IMR-90 (cell line): ENCODE data around the gene DMAP1. TPM values are rescaled to one million over a fixed set of nuclear protein-coding genes. Genes with fewer than 3 reads are reported as not detected.

Experiments used
- ATAC-seq: fragments of 200-7000 bp; cut with Tn5 transposase; 2 replicates; pipeline ENCODE4 v1.9.1; 2020; ENCODE audit warnings: low read depth, mild to moderate bottlenecking, moderate library complexity
- BruUV-seq: library from RNA; stranded (reverse); fragments of 400-500 nt; replicated peaks from 2 replicates; lab custom pipeline; 2021; lab: Mats Ljungman, UMichigan
- CTCF ChIA-PET: fragments of 300-600 bp; formaldehyde crosslinking; extraction: SDS; loops from one replicate; lab custom pipeline; 2021; ENCODE audit warnings: antibody characterized with exemption; lab: Yijun Ruan, JAX
- POLR2A ChIA-PET: fragments of 300-600 bp; sonication (Branson Sonifier 250); formaldehyde crosslinking; loops from one replicate; lab custom pipeline; 2022; ENCODE audit warnings: antibody characterized with exemption; ENCODE audit not compliant: unreplicated experiment; lab: Charles Lee
- DNase-seq: peaks from one replicate; pipeline ENCODE4 v3.0.0; 2013
- H2AFZ ChIP-seq: replicated peaks from 2 replicates; pipeline ENCODE3; 2013; ENCODE audit warnings: low read length, mild to moderate bottlenecking; ENCODE audit not compliant: poor library complexity
- H2AK5ac ChIP-seq: 2 replicates; pipeline ENCODE4 v1.6.1; 2013; ENCODE audit warnings: low read depth, low read length, inconsistent platforms
- H2AK9ac ChIP-seq: replicated peaks from 2 replicates; pipeline ENCODE3; 2013; ENCODE audit warnings: mild to moderate bottlenecking, low read depth, low read length, moderate library complexity; ENCODE audit not compliant: poor library complexity
- H2BK120ac ChIP-seq: 2 replicates; pipeline ENCODE4 v1.6.1; 2013; ENCODE audit warnings: low read depth, low read length, inconsistent platforms
- H2BK15ac ChIP-seq: 3 replicates; pipeline ENCODE4 v1.6.1; 2013; ENCODE audit warnings: low read depth, low read length, inconsistent platforms
- H2BK20ac ChIP-seq: 2 replicates; pipeline ENCODE4 v1.6.1; 2013; ENCODE audit warnings: low read depth, mild to moderate bottlenecking, inconsistent platforms, low read length, moderate library complexity
- H2BK5ac ChIP-seq: 2 replicates; pipeline ENCODE4 v1.6.1; 2013; ENCODE audit warnings: mild to moderate bottlenecking, low read depth, low read length, inconsistent platforms; ENCODE audit not compliant: poor library complexity, severe bottlenecking
- H3K14ac ChIP-seq: replicated peaks from 2 replicates; pipeline ENCODE4 v1.6.1; 2013; ENCODE audit warnings: low read depth, low read length, inconsistent platforms
- H3K18ac ChIP-seq: 2 replicates; pipeline ENCODE4 v1.6.1; 2013; ENCODE audit warnings: low read depth, low read length, control low read depth
- H3K23ac ChIP-seq: 2 replicates; pipeline ENCODE4 v1.6.1; 2013; ENCODE audit warnings: low read depth, low read length, inconsistent platforms
- H3K27ac ChIP-seq: 2 replicates; pipeline ENCODE4 v1.5.1; 2013; ENCODE audit warnings: mild to moderate bottlenecking, control low read depth, low read length; ENCODE audit not compliant: insufficient read depth
- H3K27me3 ChIP-seq: 2 replicates; pipeline ENCODE4 v1.6.1; 2013; ENCODE audit warnings: low read length; ENCODE audit not compliant: control insufficient read depth, insufficient read depth
- H3K36me3 ChIP-seq: 2 replicates; pipeline ENCODE4 v1.6.1; 2013; ENCODE audit warnings: low read length, mixed read lengths; ENCODE audit not compliant: control insufficient read depth, insufficient read depth
- H3K4ac ChIP-seq: 2 replicates; pipeline ENCODE4 v1.6.1; 2013; ENCODE audit warnings: low read depth, low read length, inconsistent platforms
- H3K4me1 ChIP-seq: 2 replicates; pipeline ENCODE4 v1.6.1; 2013; ENCODE audit warnings: low read length, mixed read lengths; ENCODE audit not compliant: control insufficient read depth, insufficient read depth
- H3K4me2 ChIP-seq: 2 replicates; pipeline ENCODE4 v1.6.1; 2013; ENCODE audit warnings: low read depth, mild to moderate bottlenecking, control low read depth, low read length, moderate library complexity
- H3K4me3 ChIP-seq: 2 replicates; pipeline ENCODE4 v1.5.1; 2013; ENCODE audit warnings: low read depth, mild to moderate bottlenecking, control low read depth, low read length, moderate library complexity; ENCODE audit not compliant: insufficient read depth
- H3K56ac ChIP-seq: 2 replicates; pipeline ENCODE4 v1.6.1; 2013; ENCODE audit warnings: low read length, inconsistent platforms; ENCODE audit not compliant: insufficient read depth; ENCODE audit errors: extremely low read depth
- H3K79me1 ChIP-seq, 2 experiments: 2 replicates each; pipeline ENCODE4 v1.6.1; 2013; ENCODE audit warnings: low read length in 2 of 2, inconsistent platforms in 1 of 2, low read depth in 1 of 2
- H3K9ac ChIP-seq: 2 replicates; pipeline ENCODE4 v1.6.1; 2013; ENCODE audit warnings: low read depth, low read length, control low read depth
- H3K9me1 ChIP-seq: 2 replicates; pipeline ENCODE4 v1.6.1; 2013; ENCODE audit warnings: low read length, inconsistent platforms; ENCODE audit not compliant: insufficient read depth
- H3K9me3 ChIP-seq: 2 replicates; pipeline ENCODE4 v1.6.1; 2013; ENCODE audit warnings: low read length; ENCODE audit not compliant: control insufficient read depth, insufficient read depth
- H4K20me1 ChIP-seq: 2 replicates; pipeline ENCODE4 v1.6.1; 2013; ENCODE audit warnings: low read length, inconsistent platforms; ENCODE audit not compliant: insufficient read depth
- H4K5ac ChIP-seq: 2 replicates; pipeline ENCODE4 v1.6.1; 2013; ENCODE audit warnings: mild to moderate bottlenecking, low read depth, low read length, control low read depth
- H4K8ac ChIP-seq, 2 experiments: 2 replicates each; pipeline ENCODE4 v1.6.1; 2013; ENCODE audit warnings: low read depth in 2 of 2, low read length in 2 of 2, control low read depth in 1 of 2, inconsistent platforms in 1 of 2
- H4K91ac ChIP-seq: 2 replicates; pipeline ENCODE4 v1.6.1; 2013; ENCODE audit warnings: low read depth, low read length, inconsistent platforms; ENCODE audit not compliant: insufficient read depth
- BHLHE40 ChIP-seq: fragments of 150-350 bp; IDR thresholded peaks from 2 replicates; pipeline ENCODE4 v1.6.1; 2016; ENCODE audit warnings: mild to moderate bottlenecking, low read depth, low read length
- CEBPB ChIP-seq: IDR thresholded peaks from 2 replicates; pipeline ENCODE4 v1.6.1; 2012; ENCODE audit warnings: low read depth, low read length, improper control_type of control experiment
- CHD1 ChIP-seq: IDR thresholded peaks from 2 replicates; pipeline ENCODE4 v1.6.1; 2012; ENCODE audit warnings: low read depth, low read length, improper control_type of control experiment
- FOS ChIP-seq: fragments of 150-350 bp; IDR thresholded peaks from 2 replicates; pipeline ENCODE4 v1.6.1; 2016; ENCODE audit warnings: low read depth, low read length
- MAFK ChIP-seq: IDR thresholded peaks from 2 replicates; pipeline ENCODE4 v1.6.1; 2012; ENCODE audit warnings: low read depth, low read length, improper control_type of control experiment
- MAZ ChIP-seq: IDR thresholded peaks from 2 replicates; pipeline ENCODE4 v1.6.1; 2012; ENCODE audit warnings: low read depth, mild to moderate bottlenecking, low read length, improper control_type of control experiment, moderate library complexity, borderline replicate concordance
- MXI1 ChIP-seq: IDR thresholded peaks from 2 replicates; pipeline ENCODE4 v1.6.1; 2012; ENCODE audit warnings: low read depth, mild to moderate bottlenecking, low read length, moderate library complexity, borderline replicate concordance
- NFE2L2 ChIP-seq: fragments of 150-350 bp; IDR thresholded peaks from 2 replicates; pipeline ENCODE4 v1.6.1; 2016; ENCODE audit warnings: low read depth, mild to moderate bottlenecking, low read length
- POLR2A ChIP-seq: IDR thresholded peaks from 2 replicates; pipeline ENCODE4 v1.6.1; 2012; ENCODE audit warnings: mild to moderate bottlenecking, low read depth, low read length
- RCOR1 ChIP-seq: IDR thresholded peaks from 2 replicates; pipeline ENCODE4 v1.6.1; 2012; ENCODE audit warnings: mild to moderate bottlenecking, low read length, improper control_type of control experiment; ENCODE audit not compliant: insufficient replicate concordance
- RFX5 ChIP-seq: IDR thresholded peaks from 2 replicates; pipeline ENCODE4 v1.8.0; 2012; ENCODE audit warnings: low read depth, mild to moderate bottlenecking, low read length, moderate library complexity
- SMC3 ChIP-seq: fragments of 150-350 bp; IDR thresholded peaks from 2 replicates; pipeline ENCODE4 v1.6.1; 2016; ENCODE audit warnings: low read depth, mild to moderate bottlenecking, antibody characterized with exemption, low read length, moderate library complexity
- WGBS, 2 experiments: methylation state at CpG; one replicate each; pipeline versions ENCODE4 v1.1.5 to v1.1.7; 2013; ENCODE audit warnings: missing lambda C conversion rate in 2 of 2; ENCODE audit not compliant: insufficient read length in 1 of 2; ENCODE audit errors: extremely low coverage in 2 of 2; 5-methylcytosine and 5-hydroxymethylcytosine counted together
- dilution Hi-C: fragments of 300-500 bp; cut with HindIII; formaldehyde crosslinking; loops from one replicate; pipeline ENCODE4 v1.14.3; 2018; ENCODE audit warnings: low sequenced_read_pairs; ENCODE audit not compliant: unreplicated experiment
- in situ Hi-C: fragments of 300-500 bp; cut with MboI; formaldehyde crosslinking; loops from 3 replicates; pipeline ENCODE4 v1.14.3; 2019; ENCODE audit warnings: low sequenced_read_pairs, inconsistent platforms, mixed read lengths
- intact Hi-C: fragments of 100-400 bp; cut with micrococcal nuclease; formaldehyde crosslinking; loops from 2 replicates; pipeline ENCODE4 v1.10.0; 2022
- polyA plus RNA-seq, 3 experiments: library from polyadenylated mRNA; depleted of rRNA; stranded (reverse); fragments of >200 nt; gene quantifications; 2 replicates each; pipeline ENCODE4 v1.2.3, GENCODE V29; 2012; ENCODE audit warnings: low replicate concordance in 1 of 3
- total RNA-seq: library from RNA; depleted of rRNA; stranded (reverse); fragments of >200 nt; gene quantifications from 2 replicates; pipeline ENCODE4 v1.2.3, GENCODE V29; 2012
- TF ChIP-seq, protein P1 (sequence below): conservative IDR thresholded peaks from 2 replicates; pipeline ENCODE4 v1.5.1; 2012; ENCODE audit warnings: mild to moderate bottlenecking, low read depth, low read length, improper control_type of control experiment
- TF ChIP-seq, protein P2 (sequence below): fragments of 150-350 bp; IDR thresholded peaks from 2 replicates; pipeline ENCODE4 v1.6.1; 2016; ENCODE audit warnings: low read depth, mild to moderate bottlenecking, low read length, moderate library complexity, borderline replicate concordance
- TF ChIP-seq, protein P3 (sequence below): fragments of 150-350 bp; IDR thresholded peaks from 2 replicates; pipeline ENCODE4 v1.6.1; 2017; ENCODE audit warnings: mild to moderate bottlenecking, antibody characterized with exemption, low read length, low read depth

DMAP1 gene
- total and polyA plus RNA-seq, 2 of the 4 experiments (the other 2 are of a cell fraction) = 22.2 to 34.3 TPM

DNA sequence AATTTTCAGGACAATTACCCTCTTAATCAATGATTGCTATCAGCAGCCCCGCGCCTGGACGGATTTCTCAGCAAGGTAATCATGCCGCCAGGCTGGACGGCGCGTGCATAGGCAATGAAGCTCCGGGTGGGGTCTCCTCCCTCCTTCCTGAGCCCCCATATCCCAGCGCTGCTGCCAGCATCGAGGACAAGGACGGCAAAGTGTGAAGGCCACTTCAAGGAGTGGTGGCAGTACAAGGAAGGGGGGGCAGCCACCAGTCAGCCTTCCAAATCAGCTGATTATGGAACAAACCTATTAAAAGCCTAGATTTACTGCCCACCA is 51.1 kb downstream of the DMAP1 start:
- H4K20me1 ChIP-seq = peaks cover 9% of the 10 kb centered on the region; the same call in 1 of the 2 replicates
- no peak overlapping the region for H2BK15ac ChIP-seq
- H3K27me3 ChIP-seq = no peaks in the 10 kb centered on the region
- no peak overlapping the region for H2AK9ac ChIP-seq
- in situ Hi-C loops = no loop called here
- H4K5ac ChIP-seq = no peak overlapping the region
- H3K27ac ChIP-seq = no peak overlapping the region
- ChIA-PET POLR2A (no interaction called here), CTCF (no interaction called here)
- no peak overlapping the region for H3K4me3 ChIP-seq
- no peak overlapping the region for H3K4me2 ChIP-seq
- H2AK5ac ChIP-seq = no peak overlapping the region
- H2BK20ac ChIP-seq = no peak overlapping the region
- intact Hi-C loops = no loop called here
- H3K9me3 ChIP-seq = no peaks in the 10 kb centered on the region
- H3K4me1 ChIP-seq = no peaks in the 10 kb centered on the region
- WGBS, 2 experiments = 100% methylated on average over 8 of the region's 11 CpGs; no CpG with 5 or more reads in 1 of the 2 experiments
- no peak for ATAC-seq
- no peak for DNase-seq
- no peak overlapping the region for H2AFZ ChIP-seq
- no peak overlapping the region for H3K14ac ChIP-seq
- no peak overlapping the region for H3K23ac ChIP-seq
- no peak overlapping the region for H4K8ac ChIP-seq
- H3K9ac ChIP-seq = no peak overlapping the region
- no peak overlapping the region for H3K4ac ChIP-seq
- H3K79me1 ChIP-seq = peaks cover 3% of the 10 kb centered on the region in 2 experiments; a peak in 2 of 4 replicates
- H3K36me3 ChIP-seq = no peaks in the 10 kb centered on the region; the same call in 1 of the 2 replicates
- peaks cover 7% of the 10 kb centered on the region; the same call in 1 of the 2 replicates for H3K9me1 ChIP-seq
- H3K18ac ChIP-seq = no peak overlapping the region
- no peak overlapping the region for H4K91ac ChIP-seq
- dilution Hi-C loops = no loop called here
- H2BK120ac ChIP-seq = no peak overlapping the region
- BruUV-seq = no TSS peak
- TF ChIP-seq, protein P1, sequence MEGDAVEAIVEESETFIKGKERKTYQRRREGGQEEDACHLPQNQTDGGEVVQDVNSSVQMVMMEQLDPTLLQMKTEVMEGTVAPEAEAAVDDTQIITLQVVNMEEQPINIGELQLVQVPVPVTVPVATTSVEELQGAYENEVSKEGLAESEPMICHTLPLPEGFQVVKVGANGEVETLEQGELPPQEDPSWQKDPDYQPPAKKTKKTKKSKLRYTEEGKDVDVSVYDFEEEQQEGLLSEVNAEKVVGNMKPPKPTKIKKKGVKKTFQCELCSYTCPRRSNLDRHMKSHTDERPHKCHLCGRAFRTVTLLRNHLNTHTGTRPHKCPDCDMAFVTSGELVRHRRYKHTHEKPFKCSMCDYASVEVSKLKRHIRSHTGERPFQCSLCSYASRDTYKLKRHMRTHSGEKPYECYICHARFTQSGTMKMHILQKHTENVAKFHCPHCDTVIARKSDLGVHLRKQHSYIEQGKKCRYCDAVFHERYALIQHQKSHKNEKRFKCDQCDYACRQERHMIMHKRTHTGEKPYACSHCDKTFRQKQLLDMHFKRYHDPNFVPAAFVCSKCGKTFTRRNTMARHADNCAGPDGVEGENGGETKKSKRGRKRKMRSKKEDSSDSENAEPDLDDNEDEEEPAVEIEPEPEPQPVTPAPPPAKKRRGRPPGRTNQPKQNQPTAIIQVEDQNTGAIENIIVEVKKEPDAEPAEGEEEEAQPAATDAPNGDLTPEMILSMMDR = no peak
- TF ChIP-seq NFE2L2 = no peak
- TF ChIP-seq MXI1 = no peak
- no peak for TF ChIP-seq FOS
- TF ChIP-seq, protein P2, sequence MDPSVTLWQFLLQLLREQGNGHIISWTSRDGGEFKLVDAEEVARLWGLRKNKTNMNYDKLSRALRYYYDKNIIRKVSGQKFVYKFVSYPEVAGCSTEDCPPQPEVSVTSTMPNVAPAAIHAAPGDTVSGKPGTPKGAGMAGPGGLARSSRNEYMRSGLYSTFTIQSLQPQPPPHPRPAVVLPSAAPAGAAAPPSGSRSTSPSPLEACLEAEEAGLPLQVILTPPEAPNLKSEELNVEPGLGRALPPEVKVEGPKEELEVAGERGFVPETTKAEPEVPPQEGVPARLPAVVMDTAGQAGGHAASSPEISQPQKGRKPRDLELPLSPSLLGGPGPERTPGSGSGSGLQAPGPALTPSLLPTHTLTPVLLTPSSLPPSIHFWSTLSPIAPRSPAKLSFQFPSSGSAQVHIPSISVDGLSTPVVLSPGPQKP = no peak
- TF ChIP-seq, protein P3, sequence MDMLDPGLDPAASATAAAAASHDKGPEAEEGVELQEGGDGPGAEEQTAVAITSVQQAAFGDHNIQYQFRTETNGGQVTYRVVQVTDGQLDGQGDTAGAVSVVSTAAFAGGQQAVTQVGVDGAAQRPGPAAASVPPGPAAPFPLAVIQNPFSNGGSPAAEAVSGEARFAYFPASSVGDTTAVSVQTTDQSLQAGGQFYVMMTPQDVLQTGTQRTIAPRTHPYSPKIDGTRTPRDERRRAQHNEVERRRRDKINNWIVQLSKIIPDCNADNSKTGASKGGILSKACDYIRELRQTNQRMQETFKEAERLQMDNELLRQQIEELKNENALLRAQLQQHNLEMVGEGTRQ = no peak
- TF ChIP-seq RFX5 = no peak
- TF ChIP-seq CEBPB = no peak
- TF ChIP-seq BHLHE40 = no peak
- TF ChIP-seq POLR2A = no peak
- no peak for TF ChIP-seq RCOR1
- TF ChIP-seq MAFK = no peak
- TF ChIP-seq MAZ = no peak
- TF ChIP-seq SMC3 = no peak
- no peak for TF ChIP-seq CHD1
- H2BK5ac ChIP-seq = no peak overlapping the region
- no peak overlapping the region for H3K56ac ChIP-seq
